Astrocyte of the spinal cord (primary cell): ENCODE measurements around the gene EFCAB8.

Experiments
- DNase-seq: peaks from one replicate; pipeline ENCODE4 v3.0.0; 2011; ENCODE audit warnings: low read depth, low spot score
- H3K4me3 ChIP-seq: 2 replicates; pipeline ENCODE4 v1.5.1; 2011; ENCODE audit warnings: low read depth, mild to moderate bottlenecking, low read length, moderate library complexity
- CTCF ChIP-seq: IDR thresholded peaks from 2 replicates; pipeline ENCODE4 v1.5.1; 2012; ENCODE audit warnings: low read depth, mild to moderate bottlenecking, low read length, inconsistent platforms
- in situ Hi-C: cut with HindIII; loops from 2 replicates; pipeline ENCODE4 v1.10.0; 2017; ENCODE audit warnings: low sequenced_read_pairs

EFCAB8 gene

DNA sequence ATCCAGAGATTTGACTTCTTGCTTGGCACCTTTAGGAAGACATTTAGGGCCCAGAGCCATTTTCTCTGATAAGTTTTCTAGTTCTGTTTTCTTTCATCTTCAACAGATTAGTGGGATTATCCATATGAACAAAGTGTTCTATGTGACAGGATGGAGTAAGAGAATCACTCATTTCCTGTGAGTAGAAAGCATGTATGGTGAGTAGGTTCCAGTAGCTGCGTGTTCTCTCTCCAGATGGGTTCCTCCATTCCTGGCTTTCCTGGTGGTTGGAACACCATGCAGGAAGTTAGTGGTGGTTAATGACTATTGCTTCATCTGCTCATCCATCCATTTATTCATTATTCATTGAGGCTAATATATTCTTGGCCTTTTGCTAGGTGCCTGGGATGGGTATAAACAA lies 54.0 kb downstream of the EFCAB8 start:
- in situ Hi-C loops: no loop called here
- no peak for DNase-seq
- no peak for TF ChIP-seq CTCF
- H3K4me3 ChIP-seq: no peak overlapping the region

DNA sequence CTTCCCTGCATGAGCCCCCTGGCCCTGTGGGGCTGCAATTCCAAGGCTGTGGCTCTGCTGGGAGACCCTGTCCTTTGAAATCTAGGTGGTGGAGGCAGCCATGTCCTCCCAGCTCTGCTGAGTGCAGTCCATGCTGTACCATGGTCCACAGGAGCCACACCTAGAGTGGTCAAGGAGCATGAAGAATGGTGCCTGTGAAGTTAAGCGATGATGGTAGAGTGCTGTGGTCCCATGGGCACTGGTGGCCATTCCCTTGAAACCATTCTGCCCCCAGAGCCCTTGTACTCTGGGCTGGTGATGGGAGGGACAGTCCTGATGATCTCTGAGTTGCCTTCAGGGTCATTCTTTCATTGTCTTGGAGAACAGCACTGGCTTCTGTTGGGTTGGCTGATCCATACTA lies 55.3 kb downstream of the EFCAB8 start:
- DNase-seq: no peak
- no peak overlapping the region for H3K4me3 ChIP-seq
- in situ Hi-C loops: no loop called here
- TF ChIP-seq CTCF: no peak

DNA sequence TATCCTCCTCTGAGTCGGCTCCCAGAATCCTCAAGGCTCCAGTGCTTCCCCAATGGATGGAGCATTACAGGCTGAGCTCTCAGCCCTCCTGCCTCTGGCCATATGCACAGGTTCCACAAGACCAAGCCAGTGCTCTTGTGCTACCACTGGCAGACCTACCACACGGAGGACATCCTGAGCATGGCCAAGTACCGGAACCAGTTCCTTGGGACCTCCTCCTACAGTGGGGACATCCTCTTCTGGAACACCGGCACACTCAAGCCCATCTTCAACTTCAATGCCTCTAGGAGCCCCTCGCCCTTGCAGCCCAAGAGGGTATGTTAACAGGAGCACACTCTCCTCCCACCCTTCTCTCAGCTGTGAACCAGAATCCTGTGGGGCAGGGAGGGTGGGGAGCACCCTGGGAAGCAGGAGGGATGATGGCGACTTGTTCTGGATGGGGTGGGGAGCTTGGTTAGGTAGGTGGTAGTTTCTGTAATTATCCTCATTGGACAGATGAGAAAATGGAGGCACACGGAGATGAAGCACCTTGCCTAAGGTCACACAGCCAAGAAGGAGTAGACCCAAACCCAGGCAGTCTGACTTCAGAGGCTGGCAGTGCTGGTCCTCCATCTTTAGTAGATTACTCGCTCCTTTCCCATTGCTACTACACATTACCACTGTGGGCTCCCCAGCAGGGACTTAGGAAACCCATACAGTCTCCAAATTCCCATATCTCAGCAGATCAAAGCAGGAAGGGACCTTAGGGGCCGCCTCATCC lies 58.6 kb downstream of the EFCAB8 start:
- in situ Hi-C loops: no loop called here
- no peak for DNase-seq
- no peak for TF ChIP-seq CTCF
- H3K4me3 ChIP-seq: no peak overlapping the region

DNA sequence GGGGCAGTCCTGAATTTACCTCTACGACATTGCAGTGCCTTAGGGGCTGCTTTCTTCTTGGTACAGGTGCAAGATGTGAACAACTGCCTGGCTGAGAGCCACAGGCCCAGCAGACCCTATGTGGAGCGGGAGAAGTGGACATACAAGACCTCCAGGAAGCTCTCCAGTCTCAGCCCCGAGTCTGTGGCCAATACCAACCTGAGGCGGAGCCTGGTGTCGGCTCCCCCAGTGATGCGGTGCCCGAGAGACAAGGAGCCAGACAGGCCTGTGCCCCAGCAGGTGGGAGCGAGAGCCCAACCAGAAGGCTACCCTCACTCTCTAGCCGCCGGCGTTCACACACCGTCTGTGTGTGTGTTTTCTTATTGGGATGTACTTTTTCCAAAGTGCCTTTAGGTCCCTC lies 59.6 kb downstream of the EFCAB8 start:
- no peak for TF ChIP-seq CTCF
- in situ Hi-C loops: no loop called here
- DNase-seq: no peak
- no peak overlapping the region for H3K4me3 ChIP-seq

DNA sequence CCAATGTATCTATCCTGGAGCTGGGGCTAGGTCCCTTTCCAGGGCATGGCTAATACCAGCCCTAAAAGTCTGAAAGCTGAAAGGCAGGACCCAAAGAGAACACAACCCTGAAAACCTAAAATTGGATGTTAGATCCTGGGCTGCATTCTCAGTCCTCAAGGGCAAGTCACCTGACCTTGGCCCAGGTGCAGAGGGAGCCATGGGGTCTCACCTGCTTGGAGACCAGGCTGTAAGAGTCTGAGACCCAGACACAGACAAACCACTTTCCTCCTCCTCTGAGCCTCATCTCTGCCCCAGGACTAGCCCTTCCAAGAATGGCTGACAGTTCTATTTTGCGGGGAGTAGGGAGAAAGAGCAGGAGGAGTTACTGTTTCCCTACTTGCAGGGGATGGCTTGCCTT lies 60.0 kb downstream of the EFCAB8 start:
- no peak for DNase-seq
- no peak overlapping the region for H3K4me3 ChIP-seq
- in situ Hi-C loops: no loop called here

GRCh38 chr20:32920066-32920465 lies 61.3 kb downstream of the EFCAB8 start:
- DNase-seq: no peak
- in situ Hi-C loops: no loop called here
- H3K4me3 ChIP-seq: no peak overlapping the region
- TF ChIP-seq CTCF: no peak

More for the DNA sequence above, 60.0 kb downstream of the EFCAB8 start:
- no peak for TF ChIP-seq CTCF
